ENCODE results near the gene AMH. TPM values are rescaled to one million over a fixed set of nuclear protein-coding genes. Genes with fewer than 3 reads are reported as not detected.

AMH gene
- total and polyA plus RNA-seq, 2 of the 4 experiments (the other 2 are of a cell fraction): 0.86 TPM; not detected in 1

DNA sequence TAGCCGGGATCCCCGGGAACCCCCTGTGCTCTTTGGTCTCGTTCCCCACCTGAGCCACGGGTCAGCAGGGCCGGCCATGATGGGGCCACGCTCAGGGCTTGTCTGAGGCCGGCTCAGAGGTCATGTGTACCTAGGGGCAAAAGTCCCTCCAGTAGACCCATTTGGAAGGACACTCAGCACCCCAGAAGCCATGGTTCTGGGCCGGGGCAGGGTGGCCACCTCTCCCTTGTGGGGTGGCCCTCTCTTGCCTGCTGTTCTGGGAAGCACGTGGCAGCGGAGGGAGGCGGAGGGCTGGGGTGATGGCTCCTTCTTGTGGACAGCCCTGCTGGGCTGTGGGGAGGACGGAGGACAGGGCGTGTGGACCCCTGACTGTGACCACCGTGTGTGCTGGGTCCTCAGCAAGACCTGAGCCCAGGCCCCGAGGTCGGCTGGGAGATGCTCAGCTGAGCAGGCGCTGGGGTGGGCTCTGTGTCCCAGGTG, 39.3 kb downstream of the AMH start:
- H3K4me3 ChIP-seq (ENCODE audit: insufficient read depth, low read depth, low read length): no peak overlapping the region
- no peak overlapping the region for H2AK9ac ChIP-seq (replicated peaks; ENCODE audit: low read depth, low read length, poor library complexity)
- H2BK20ac ChIP-seq (ENCODE audit: low read depth, low read length): no peak overlapping the region
- no TSS peak for BruUV-seq (replicated peaks)
- H3K4ac ChIP-seq (ENCODE audit: low read depth, low read length): no peak overlapping the region
- no peak overlapping the region for H4K5ac ChIP-seq (ENCODE audit: low read depth, low read length)
- WGBS, 2 experiments (ENCODE audit: extremely low coverage in 2 of 2, insufficient read length in 1 of 2): 78% methylated on average over 12 of the region's 17 CpGs; no CpG with 5 or more reads in 1 of the 2 experiments
- peaks cover 5% of the 10 kb centered on the region for H3K4me1 ChIP-seq (ENCODE audit: control insufficient read depth, insufficient read depth, low read length)
- H3K14ac ChIP-seq (replicated peaks; ENCODE audit: low read depth, low read length): no peak overlapping the region
- no peaks in the 10 kb centered on the region for H3K79me1 ChIP-seq (ENCODE audit: low read depth in 1 of 2, low read length in 2 of 2)
- H4K20me1 ChIP-seq (ENCODE audit: insufficient read depth, low read length): peaks cover 26% of the 10 kb centered on the region
- no peaks in the 10 kb centered on the region for H3K9me3 ChIP-seq (ENCODE audit: control insufficient read depth, insufficient read depth, low read length)
- POLR2A ChIA-PET (ENCODE audit: unreplicated experiment): no interaction called here
- H2AFZ ChIP-seq (replicated peaks; ENCODE audit: low read length, poor library complexity): no peak overlapping the region
- H2BK15ac ChIP-seq (ENCODE audit: low read depth, low read length): no peak overlapping the region
- no peak overlapping the region for H3K4me2 ChIP-seq (ENCODE audit: low read depth, low read length)
- peaks cover 60% of the 10 kb centered on the region for H3K27me3 ChIP-seq (ENCODE audit: control insufficient read depth, insufficient read depth, low read length)
- H3K18ac ChIP-seq (ENCODE audit: low read depth, low read length): no peak overlapping the region
- H3K56ac ChIP-seq (ENCODE audit: extremely low read depth, insufficient read depth, low read length): no peak overlapping the region
- H2AK5ac ChIP-seq (ENCODE audit: low read depth, low read length): no peak overlapping the region
- H2BK120ac ChIP-seq (ENCODE audit: low read depth, low read length): no peak overlapping the region
- no peak overlapping the region for H4K8ac ChIP-seq (ENCODE audit: low read depth in 2 of 2, low read length in 2 of 2)
- no peak overlapping the region for H3K9ac ChIP-seq (ENCODE audit: low read depth, low read length)
- H4K91ac ChIP-seq (ENCODE audit: insufficient read depth, low read depth, low read length): no peak overlapping the region
- ATAC-seq (ENCODE audit: low read depth): no peak
- H3K9me1 ChIP-seq (ENCODE audit: insufficient read depth, low read length): no peaks in the 10 kb centered on the region
- H3K23ac ChIP-seq (ENCODE audit: low read depth, low read length): no peak overlapping the region
- TF ChIP-seq CHD1 (IDR thresholded peaks at IDR 0.05; ENCODE audit: low read depth, low read length): no peak
- TF ChIP-seq FOS (IDR thresholded peaks at IDR 0.05; ENCODE audit: low read depth, low read length): no peak
- no peak for TF ChIP-seq BHLHE40 (IDR thresholded peaks at IDR 0.05; ENCODE audit: low read depth, low read length)
- TF ChIP-seq SMC3 (IDR thresholded peaks at IDR 0.05; ENCODE audit: low read depth, low read length): no peak
- no peak for TF ChIP-seq CEBPB (IDR thresholded peaks at IDR 0.05; ENCODE audit: low read depth, low read length)
- TF ChIP-seq, protein P1, sequence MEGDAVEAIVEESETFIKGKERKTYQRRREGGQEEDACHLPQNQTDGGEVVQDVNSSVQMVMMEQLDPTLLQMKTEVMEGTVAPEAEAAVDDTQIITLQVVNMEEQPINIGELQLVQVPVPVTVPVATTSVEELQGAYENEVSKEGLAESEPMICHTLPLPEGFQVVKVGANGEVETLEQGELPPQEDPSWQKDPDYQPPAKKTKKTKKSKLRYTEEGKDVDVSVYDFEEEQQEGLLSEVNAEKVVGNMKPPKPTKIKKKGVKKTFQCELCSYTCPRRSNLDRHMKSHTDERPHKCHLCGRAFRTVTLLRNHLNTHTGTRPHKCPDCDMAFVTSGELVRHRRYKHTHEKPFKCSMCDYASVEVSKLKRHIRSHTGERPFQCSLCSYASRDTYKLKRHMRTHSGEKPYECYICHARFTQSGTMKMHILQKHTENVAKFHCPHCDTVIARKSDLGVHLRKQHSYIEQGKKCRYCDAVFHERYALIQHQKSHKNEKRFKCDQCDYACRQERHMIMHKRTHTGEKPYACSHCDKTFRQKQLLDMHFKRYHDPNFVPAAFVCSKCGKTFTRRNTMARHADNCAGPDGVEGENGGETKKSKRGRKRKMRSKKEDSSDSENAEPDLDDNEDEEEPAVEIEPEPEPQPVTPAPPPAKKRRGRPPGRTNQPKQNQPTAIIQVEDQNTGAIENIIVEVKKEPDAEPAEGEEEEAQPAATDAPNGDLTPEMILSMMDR (conservative IDR thresholded peaks at IDR 0.05; ENCODE audit: low read depth, low read length): no peak
- no peak for TF ChIP-seq MAZ (IDR thresholded peaks at IDR 0.05; ENCODE audit: borderline replicate concordance, low read depth, low read length)
- TF ChIP-seq MAFK (IDR thresholded peaks at IDR 0.05; ENCODE audit: low read depth, low read length): no peak
- no peak for TF ChIP-seq RFX5 (IDR thresholded peaks at IDR 0.05; ENCODE audit: low read depth, low read length)
- TF ChIP-seq, protein P2, sequence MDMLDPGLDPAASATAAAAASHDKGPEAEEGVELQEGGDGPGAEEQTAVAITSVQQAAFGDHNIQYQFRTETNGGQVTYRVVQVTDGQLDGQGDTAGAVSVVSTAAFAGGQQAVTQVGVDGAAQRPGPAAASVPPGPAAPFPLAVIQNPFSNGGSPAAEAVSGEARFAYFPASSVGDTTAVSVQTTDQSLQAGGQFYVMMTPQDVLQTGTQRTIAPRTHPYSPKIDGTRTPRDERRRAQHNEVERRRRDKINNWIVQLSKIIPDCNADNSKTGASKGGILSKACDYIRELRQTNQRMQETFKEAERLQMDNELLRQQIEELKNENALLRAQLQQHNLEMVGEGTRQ (IDR thresholded peaks at IDR 0.05; ENCODE audit: low read depth, low read length): no peak
- TF ChIP-seq, protein P3, sequence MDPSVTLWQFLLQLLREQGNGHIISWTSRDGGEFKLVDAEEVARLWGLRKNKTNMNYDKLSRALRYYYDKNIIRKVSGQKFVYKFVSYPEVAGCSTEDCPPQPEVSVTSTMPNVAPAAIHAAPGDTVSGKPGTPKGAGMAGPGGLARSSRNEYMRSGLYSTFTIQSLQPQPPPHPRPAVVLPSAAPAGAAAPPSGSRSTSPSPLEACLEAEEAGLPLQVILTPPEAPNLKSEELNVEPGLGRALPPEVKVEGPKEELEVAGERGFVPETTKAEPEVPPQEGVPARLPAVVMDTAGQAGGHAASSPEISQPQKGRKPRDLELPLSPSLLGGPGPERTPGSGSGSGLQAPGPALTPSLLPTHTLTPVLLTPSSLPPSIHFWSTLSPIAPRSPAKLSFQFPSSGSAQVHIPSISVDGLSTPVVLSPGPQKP (IDR thresholded peaks at IDR 0.05; ENCODE audit: borderline replicate concordance, low read depth, low read length): no peak
- TF ChIP-seq POLR2A (IDR thresholded peaks at IDR 0.05; ENCODE audit: low read depth, low read length): no peak
- no peak for TF ChIP-seq MXI1 (IDR thresholded peaks at IDR 0.05; ENCODE audit: borderline replicate concordance, low read depth, low read length)
- TF ChIP-seq RCOR1 (IDR thresholded peaks at IDR 0.05; ENCODE audit: insufficient replicate concordance, low read length): no peak
- no peak for TF ChIP-seq RAD21 (IDR thresholded peaks at IDR 0.05; ENCODE audit: low read length)
- no peak for TF ChIP-seq NFE2L2 (IDR thresholded peaks at IDR 0.05; ENCODE audit: low read depth, low read length)
- H3K27ac ChIP-seq (ENCODE audit: insufficient read depth, low read length): no peak overlapping the region
- dilution Hi-C loops (cut with HindIII; ENCODE audit: low sequenced_read_pairs, unreplicated experiment): no loop called here
- CTCF ChIA-PET: no interaction called here
- in situ Hi-C loops (cut with MboI; ENCODE audit: low sequenced_read_pairs): no loop called here
- no peaks in the 10 kb centered on the region for H3K36me3 ChIP-seq (ENCODE audit: control insufficient read depth, insufficient read depth, low read length)
- intact Hi-C loops (cut with micrococcal nuclease): no loop called here
- no peak overlapping the region for H2BK5ac ChIP-seq (ENCODE audit: low read depth, low read length, poor library complexity, severe bottlenecking)
- no peak for DNase-seq

All from IMR-90 (cell line).